Stimulated activated CD8-positive, alpha-beta memory T cell treated with anti-CD3 and anti-CD28 coated beads, Interleukin-12 subunit alpha, Interleukin-12 subunit beta, amount 100 ng/mL, for 4 hours (primary cell): ENCODE results near the gene ZFPL1.
A peak's percentile ranks its signal among the peaks of the same experiment; 100 is the strongest.

Source experiments
- DNase-seq: peaks from one replicate; pipeline ENCODE4 v3.0.0-alpha.2; 2020; ENCODE audit warnings: low read depth

ZFPL1 gene

DNA sequence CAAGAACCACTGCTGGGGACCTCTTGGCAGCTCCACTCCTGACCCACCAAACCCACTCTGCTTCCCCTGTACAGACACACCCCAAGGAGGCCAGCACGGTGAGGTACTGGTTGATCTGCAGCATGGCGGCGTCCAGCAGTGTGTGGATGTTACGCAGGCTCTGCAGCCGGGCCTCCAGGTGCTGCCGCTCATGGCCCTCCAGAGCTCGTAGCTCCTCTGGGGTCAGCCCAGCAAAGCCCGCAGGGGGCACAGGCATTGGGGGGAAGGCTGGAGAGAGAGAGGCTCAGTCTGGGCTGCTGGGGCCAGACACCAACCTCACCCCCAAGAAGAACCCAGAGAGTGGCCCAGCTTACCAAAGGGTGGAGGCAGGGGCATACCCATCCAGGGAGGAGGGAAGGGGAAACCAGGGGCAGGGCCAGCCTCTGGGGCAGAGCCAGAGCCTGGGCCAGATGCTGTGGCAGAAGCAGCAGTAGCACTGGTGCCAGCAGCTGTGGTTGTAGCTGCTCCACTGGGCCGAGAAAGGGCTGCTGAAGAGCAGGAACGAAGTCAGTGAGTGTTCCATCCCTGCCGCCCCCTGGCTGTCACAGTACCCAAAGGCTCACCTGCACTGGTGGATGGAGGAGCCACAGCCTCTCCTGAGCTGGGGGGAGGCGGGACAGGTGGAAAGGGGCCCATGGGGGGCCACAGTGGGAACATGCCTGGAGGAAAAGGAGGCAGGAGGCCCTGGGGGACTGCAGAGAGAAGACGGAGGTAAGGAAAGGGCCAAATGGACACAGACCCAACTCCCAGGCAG, 45.8 kb downstream of the ZFPL1 start:
- DNase-seq = no peak

DNA sequence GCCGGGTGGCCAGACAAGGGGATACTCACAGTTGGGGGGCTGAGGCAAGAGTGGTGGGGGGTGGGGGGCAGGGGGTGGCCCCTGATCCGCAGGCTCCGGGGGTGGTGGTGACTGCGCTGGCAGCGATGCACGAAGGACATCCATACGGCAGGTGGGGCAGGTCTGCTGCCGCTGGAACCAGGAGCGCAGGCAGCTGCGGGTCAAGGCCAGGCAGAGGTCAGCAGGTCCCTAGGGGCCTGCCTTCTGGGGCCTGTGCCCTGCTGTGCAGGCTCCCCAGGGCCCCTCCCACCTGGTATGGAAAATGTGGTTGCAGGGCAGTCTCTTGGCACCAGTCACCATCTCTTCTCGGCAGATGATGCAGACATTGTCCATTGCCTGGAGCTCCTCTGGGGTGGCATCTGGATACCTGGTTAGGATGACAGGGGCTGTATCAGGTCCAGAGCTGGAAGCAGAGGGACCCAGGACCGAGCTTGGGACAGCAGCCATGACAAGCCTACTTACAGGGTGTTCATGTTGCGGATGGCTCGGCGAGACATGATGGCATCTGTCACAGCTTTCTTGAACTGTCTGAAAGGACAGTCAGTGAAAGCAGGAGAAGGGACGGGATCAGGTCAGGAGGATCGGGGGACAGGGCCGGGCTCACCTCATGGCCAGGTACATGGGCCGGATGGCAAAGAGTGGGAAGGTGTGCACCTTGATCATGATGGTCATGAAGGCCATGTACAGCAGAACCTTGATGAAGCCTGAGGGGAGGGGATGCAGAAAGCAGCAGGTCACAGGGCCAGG, 46.8 kb downstream of the ZFPL1 start:
- DNase-seq = no peak

DNA sequence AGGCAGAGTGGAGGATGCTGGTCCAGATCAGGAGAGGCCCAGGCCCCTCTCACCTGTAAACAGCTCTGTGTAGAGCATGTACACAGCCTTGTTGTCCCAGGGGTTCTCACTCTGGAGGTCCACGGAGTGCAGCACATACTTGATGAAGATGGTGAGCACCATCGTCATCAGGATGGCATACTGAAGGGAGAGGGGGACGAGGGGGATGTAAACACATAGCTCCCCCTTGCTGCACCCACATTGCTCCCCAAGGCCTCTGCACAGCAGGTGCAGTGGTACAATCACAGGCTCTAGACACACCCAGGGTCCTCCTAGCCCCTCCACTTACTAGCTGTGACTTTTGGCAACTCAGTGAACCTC, 47.4 kb downstream of the ZFPL1 start:
- no peak for DNase-seq

DNA sequence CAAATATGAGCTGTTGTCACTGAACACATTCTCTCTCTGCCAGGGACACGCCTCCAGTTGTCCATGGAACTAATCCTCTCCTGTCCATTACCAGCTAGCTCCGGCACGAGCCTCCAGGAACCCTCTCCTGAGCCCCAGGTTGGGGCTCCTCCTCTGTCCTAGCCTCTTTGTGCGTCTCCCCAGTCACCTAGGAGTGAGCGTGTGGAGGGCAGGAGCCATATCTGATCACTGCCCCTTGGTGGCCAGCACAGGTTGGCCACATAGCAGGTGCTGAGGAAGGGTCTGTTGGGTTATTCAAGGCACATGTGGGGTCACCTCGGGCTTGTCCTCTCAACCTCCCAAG, 47.8 kb downstream of the ZFPL1 start:
- DNase-seq = no peak

DNA sequence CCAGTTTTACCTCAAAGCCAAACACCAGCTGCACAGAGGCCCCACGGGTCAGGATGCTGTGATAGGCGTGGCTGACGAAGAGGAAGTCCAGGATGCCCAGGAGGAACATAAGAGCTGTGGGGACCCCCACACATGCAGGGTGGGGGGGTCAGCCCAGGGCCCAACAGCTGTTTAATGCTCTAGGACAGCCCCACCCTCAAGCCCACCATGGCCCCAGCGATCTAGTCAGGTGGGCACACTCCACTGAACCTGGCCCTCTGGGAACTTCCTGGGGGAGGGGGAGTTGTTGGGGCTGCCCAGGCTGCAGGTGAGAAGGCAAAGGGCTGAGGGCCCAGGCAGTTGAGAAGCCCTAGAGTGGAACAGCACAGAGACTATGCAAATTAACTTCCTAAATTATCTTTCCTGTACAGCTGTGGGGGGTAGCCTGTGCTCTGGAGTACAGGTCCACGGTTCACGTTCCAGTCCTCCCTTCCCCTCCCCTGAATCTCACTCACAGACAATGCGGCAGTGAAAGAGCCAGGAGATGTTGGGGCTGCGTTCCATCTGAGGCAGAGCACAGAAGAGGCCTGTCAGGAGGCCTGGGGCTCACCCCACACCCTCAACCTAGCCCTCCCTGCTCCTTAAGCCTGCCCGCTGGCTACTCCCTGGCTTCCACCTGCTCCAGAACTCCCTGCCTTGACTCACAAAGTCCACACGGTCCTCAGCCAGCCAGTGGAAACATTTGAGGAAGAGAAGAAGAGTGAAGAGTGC, 48.4 kb downstream of the ZFPL1 start:
- no peak for DNase-seq

DNA sequence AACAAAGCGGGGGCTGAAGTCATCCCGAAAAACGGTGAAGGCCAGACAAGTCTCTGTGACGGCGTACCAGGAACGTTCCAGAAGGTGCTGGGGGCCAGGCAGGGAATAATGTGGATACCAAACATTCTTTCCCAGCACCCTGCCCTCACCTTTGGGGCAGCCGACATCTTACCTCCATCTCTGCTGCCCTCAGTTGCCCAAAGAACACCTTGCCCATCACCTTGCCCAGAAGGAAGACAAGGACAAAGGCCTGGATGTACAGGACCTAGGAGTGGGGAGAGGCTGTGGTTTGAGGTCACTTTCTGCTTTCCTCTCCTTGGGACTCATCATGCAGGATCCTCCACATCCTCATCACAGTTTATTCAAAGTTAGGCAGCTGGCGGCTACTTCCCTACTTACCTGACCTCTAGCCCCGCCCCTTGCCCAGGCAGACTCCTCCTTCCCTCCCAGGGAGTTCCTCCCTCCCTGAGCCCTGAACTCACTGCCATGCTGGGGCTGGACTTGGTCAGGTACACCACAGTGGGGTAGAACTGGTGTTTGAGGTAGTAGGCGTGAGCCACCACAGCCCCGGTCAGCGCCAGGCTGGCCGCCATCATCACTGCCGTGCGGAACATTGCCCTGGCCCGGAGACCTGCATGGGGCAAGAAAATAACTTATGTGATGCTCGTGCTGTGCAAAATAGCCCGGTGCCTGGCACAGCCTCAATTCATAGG, 49.1 kb downstream of the ZFPL1 start:
- DNase-seq = no peak

DNA sequence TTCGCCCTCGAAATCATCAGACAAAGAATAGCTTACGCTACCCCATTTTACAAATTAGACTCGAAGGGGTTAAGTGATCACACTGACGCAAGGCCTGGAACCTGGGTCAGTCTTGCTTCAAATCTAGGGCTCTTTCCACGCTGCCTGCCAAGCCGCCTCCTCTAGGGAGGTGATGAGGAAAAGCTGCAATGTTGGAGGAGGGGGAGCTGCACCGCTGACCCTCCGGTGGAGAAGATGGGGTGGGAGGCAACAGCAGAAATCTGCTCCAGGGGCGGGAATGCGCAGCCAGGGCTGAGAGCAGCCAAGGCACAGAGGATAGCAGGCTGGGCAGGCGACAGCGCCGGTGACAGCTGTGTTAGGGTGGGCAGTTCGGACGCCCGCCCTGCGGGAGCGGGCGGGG, 49.7 kb downstream of the ZFPL1 start:
- DNase-seq = no peak

DNA sequence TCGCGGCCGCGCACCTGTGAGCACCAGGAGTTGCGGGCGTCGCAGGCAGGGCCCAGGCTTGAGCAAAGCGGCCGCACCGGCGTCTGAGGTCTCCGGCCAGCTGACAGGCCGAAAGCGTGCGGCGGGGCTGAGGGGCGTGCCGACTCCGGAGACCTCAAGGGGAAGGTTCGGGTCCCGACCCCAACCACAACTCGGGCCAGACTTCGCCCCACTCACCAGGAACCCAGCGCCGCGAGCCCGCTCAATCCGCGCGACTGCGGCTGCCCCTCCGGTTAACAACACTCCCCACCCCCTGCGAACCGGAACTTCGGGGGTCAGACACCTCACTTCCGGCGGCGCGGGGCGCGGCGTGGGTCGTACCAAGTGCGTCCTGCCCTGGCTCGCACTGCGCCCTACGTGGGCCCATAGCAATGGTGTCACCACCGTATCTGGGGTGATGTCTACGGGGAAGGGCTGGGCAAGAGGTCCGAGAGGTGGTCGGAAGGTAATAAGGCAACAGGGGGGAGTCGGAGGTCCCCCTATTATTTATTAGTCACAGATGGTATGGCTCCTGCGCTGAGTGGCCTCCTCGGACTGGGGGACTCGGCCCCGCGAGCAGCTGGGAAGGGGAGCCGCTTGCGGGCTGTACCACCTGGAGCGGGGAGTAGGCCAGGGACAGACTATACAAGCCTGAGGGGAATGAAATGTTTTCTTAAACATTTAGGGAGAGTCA, 50.4 kb downstream of the ZFPL1 start, which contains the start of gene SYVN1:
Gene SYVN1 (minus strand): TSS at position 280 of the 712 bp plus-strand sequence. CDS start 918 bp downstream, outside the sequence.
- peak; percentile 87 for DNase-seq

DNA sequence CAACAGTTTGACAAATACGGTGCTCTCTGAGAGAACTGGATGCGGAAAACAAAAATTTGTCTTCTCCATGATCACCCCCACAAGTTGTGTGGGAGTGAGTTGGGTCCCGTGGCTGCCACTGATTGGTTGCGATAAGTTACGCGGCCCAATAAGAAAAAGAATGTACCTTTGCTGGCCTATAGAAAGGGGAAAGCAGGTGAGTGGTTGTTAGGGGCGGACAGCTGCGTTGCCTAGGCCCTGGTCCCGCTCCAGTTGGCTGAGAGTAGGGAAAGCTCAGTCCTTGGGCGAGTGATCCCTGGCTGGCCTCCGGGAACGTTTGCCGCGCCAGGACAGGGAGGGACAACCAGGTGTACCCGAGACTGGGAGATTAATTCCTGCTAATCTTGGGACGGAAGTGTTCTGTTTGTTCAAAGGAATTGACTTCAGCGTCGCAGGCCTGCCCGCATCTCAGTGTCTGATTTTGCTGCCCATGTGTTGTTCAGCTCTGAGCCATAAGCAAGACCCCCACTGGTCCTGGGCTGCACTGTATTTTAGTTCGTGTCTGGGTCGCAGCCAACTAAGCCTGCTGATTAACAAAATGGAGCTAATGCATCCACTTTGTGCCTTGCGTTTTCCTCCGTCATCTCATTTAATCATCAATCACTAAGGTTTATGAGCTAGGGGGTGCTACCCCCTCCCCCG, 51.1 kb downstream of the ZFPL1 start:
- peak; percentile 69 for DNase-seq

DNA sequence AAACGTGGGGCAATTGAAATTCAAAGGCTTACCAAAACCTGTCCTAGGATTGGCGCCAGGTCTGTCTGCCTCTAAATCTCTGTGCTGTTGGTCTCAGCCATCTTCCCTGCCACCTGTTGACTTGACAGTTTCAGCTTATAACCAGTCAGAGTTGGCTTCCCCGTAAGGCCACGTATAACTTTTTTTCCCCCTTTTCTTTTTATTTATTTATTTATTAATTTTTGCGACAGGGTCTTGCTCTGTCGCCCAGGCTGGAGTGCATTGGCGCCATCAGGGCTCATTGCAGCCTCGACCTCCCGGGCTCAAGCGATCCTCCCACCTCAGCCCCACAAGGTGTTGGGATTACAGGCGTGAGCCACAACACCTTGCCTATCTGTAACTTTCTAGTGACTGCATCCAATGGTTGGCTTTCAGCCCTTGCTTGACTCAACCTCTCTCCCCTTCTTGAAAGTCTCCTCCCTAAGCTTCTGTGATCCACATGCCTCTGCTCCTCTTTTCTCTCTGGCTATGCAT, 51.7 kb downstream of the ZFPL1 start:
- no peak for DNase-seq

DNA sequence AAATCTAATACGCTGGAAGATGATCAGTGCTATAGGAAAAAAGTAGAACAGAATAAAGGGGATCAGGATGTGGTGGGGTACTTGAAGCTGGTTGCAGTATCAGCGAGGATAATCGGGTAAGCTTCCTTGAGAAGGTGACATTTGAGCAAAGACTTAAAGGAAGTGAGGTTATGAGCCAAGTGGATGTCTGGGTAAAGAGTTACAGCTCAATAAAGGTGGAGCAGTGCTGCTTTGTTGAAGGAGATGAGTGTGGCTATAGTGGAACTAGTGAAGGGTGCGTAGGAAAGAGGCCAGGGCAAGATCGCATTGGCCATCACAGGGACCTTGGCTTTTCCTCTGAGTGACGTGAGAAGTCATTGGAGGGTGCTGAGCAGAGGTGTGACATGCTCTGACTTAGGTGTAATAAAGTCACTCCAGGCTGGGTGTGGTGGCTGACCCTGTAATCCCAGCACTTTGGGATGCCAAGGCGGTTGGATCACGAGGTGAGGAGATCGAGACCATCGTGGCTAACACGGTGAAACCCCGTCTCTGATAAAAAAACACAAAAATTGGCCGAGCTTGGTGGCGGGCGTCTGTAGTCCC, 52.6 kb downstream of the ZFPL1 start:
- no peak for DNase-seq
